ACHN (cell line): ENCODE data around the gene ADPRM.
A peak's percentile ranks its signal among the peaks of the same experiment; 100 is the strongest.
"Not testable (repeated sequence)": the region's sequence is repeated elsewhere in the genome, so short reads cannot be mapped to it uniquely, and the experiment has no call there.

Experiments used
- DNase-seq: peaks from one replicate; pipeline ENCODE4 v3.0.0-alpha.2; 2015
- in situ Hi-C: cut with HindIII; loops from 2 replicates; pipeline ENCODE4 v1.10.0; 2017; ENCODE audit warnings: low sequenced_read_pairs, low pct_ligation_motif_present, low pct_unique_long_range_greater_than_20kb

Gene ADPRM

DNA sequence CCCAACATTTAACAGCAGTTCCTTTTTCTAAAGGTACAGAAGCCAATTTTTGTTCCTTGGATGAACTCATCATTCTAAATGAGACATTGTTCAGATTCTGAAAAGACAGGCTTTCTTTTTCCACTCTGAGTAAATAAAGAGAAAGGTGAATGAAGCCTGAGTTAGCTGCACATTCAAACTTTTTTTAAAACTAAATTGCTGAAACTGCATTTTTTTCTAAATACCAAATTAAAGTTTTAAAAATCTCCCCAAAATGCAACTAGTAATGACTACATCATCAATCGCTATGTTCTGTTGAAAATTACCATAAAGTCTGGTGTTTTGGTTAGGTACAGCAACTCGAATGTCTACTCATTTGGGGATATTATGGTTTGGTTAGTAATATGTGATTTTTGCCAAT, 9.9 kb upstream of the ADPRM start:
- DNase-seq, result no peak
- in situ Hi-C loops, result no loop called here

DNA sequence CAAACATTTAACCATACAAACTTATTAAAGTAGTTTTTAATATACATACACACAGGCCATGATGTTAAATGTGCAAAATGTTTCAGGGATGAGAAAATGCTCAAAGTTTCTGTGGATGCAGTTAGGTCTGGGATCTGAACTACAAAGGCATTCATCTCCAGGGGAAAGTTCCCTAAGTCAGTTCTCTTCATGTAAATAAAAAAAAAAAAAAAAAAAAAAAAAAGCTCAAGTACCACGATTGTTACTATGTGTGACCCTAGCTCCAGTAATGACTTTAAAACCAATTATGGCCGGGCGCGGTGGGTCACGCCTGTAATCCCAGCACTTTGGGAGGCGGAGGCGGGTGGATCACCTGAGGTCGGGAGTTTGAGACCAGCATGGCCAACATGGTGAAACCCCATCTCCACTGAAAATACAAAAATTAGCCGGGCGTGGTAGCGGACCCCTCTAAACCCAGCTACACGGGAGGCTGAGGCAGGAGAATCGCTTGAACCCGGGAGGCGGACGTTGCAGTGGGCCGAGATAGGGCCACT, 1.5 kb upstream of the ADPRM start:
- in situ Hi-C loops, DNase-seq: not testable (repeated sequence)

DNA sequence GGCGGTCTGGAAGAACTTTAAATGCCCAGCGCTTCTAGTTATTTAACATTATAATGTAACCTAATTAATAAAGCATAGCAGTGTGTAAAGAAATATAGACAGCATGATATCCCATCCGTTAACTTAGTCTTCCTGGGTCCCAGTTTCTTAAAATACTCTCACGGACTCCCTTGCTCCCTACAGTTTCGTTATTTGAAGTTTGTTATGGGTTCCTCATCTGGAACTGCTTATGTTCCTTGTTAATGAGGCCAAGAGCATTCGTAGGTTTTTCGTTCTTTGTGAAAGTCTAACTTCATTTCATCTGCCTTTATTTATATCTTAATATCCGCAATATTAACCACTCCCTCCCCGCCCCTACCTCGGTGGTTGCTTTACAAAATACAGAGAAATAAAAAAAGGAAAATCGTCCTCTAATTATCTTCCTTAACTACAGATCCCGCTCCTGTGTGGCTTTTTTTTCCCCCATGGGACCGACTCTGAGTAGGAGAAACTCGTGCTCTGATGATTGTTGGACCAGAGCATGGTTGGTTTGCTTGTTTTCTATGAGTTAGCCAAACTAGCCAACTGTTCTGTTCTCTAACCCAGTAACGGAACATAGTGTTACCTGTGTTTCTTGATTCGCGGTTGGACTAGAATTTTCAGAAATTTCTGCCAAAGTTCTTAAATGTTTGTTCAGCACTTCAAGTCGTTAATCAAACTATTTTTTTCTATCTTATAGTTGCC, 863 bp downstream of the ADPRM start:
- in situ Hi-C loops, result no loop called here
- peak; percentile 19 for DNase-seq

DNA sequence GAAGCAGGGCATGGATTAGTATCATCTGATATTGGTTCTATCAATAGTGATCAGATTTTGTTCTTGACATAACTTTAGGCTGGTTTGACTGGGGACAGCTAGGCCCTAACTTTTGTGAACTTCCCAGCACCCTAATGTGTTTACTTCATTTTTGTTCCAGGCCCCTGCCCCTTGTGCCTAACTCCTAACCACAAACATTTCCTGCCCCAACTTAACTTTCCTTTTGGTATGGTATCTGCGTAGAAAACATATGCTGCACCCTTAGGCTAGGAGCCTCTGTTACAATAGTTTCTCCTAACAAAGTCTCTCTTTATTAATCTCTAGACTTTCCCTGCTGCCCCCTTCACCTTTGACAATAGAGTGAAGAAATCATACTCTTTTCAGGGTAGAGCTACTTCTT, 2.5 kb downstream of the ADPRM start:
- in situ Hi-C loops, result no loop called here
- no peak for DNase-seq

DNA sequence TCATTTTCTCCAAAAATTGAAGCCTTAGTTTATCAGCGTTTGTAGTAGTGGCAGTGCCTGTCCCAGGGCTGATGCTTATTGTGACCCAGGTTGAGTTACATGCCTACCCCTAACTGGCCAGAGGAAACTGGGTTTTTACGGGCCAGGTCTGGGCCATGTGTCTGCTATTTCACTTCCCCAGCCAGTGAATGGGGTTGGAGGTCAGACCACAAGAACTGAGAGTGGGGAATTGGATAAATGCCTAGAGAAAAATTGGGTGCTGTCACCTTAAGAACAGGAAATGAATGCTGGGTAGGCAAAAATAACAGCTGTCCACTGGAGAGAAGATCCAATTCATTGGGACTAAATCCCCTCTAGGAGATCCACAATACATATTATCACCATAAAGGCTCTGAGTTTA, 5.2 kb downstream of the ADPRM start:
- peak; percentile 6 for DNase-seq

DNA sequence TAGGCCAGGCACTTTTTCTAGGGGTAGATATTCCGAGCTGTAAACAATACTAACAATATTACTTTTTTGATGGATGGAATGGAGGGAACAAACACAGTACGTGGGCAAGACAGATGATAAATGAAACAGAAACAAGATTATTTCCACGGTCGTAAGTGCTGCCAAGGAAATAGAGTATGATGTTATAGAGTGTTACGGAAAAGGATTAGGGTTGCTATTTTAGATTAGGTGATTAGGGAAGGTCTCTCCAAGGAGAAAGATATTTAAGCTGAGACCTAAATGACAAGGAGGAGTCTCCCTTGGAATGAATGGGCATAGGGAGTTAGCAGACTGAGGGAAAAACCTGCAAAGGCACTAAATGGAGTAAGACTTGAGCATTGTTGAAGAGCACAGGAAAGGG, 8.3 kb downstream of the ADPRM start:
- in situ Hi-C loops, result no loop called here
- DNase-seq, result no peak

More for the DNA sequence above, 5.2 kb downstream of the ADPRM start:
- in situ Hi-C loops, result no loop called here

DNA sequence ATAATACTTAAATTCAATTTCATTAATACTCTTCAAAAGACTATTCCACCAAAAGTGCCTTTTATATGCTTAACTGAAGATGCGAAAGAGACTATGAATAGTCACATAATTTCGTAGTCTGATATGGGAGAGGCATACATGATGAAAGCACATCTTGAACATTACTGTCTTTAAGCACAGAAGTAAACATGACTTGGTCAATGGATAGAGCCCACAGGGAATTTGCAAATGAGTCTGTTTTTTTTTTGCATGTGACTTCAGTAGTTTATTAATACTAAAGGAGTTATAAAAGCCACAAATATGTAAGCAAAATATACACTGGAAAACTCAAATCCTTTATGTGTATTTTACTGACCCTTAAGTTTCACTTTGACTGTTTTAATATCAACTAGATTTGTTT, 15.9 kb downstream of the ADPRM start:
- no peak for DNase-seq
- in situ Hi-C loops, result no loop called here

GRCh38 chr17:10716218-10716617, 18.8 kb downstream of the ADPRM start:
- in situ Hi-C loops, result no loop called here
- no peak for DNase-seq

DNA sequence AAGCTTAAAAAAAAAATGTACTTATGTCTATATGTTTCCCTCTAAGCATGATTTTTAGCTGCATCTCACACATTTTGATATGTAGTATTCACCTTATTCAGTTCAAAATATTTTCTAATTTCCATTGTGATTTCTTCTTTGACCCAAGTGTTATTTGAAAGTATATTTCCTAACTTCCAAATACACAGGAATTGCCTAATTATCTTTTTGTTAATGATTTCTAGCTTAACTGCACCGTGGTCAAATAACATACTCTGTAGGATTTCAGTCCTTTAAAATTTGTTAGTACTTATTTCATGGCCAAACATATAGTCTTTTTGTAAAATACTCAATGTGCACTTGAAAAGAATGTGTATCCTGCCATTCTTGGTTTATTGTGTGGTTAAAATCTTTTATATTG, 21.2 kb downstream of the ADPRM start:
- in situ Hi-C loops, result no loop called here
- DNase-seq, result no peak

GRCh38 chr17:10724546-10725195, 27.3 kb downstream of the ADPRM start:
- no peak for DNase-seq
- in situ Hi-C loops, result no loop called here

GRCh38 chr17:10725262-10725661, 27.9 kb downstream of the ADPRM start:
- in situ Hi-C loops, result no loop called here
- DNase-seq, result no peak

DNA sequence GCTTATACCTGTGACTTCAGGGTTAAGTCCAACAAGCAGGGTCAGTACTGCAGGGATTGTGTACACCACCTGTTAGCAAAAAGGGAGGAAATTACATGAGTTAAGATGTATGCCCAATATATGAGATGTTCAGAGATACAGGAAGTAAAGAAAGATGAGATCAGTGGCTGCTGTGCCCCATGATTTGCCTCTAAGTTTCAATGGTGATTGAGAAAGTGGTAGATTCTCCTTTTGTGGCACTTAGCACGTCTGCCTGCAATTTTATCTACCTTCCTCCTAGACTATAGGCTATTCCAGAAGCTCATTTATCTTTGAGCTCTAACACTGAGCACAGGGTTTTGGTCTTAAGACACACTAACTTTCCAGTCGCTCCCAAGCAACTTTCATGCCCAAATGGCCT, 28.8 kb downstream of the ADPRM start:
- DNase-seq, result no peak

DNA sequence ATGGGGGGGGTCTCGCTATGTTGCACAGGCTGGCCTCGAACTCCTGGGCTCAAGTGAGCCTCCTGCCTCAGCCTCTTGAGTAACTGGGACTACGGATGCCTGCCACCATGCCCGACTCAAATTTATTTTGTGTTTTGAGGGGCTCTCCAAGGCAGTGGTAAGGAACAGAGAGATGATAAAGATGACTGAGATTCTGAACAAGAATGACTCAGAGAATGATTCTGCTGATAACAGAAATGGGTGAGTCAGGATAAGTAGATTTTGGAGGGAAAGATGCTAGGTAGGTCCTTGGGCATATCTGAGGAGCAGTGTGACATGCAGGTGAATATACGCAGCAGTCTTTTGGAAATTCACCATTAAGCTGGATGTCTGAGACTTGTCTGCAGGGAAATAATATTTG, 29.8 kb downstream of the ADPRM start:
- in situ Hi-C loops, result no loop called here

More for the DNA sequence above, 28.8 kb downstream of the ADPRM start:
- in situ Hi-C loops, result no loop called here

DNA sequence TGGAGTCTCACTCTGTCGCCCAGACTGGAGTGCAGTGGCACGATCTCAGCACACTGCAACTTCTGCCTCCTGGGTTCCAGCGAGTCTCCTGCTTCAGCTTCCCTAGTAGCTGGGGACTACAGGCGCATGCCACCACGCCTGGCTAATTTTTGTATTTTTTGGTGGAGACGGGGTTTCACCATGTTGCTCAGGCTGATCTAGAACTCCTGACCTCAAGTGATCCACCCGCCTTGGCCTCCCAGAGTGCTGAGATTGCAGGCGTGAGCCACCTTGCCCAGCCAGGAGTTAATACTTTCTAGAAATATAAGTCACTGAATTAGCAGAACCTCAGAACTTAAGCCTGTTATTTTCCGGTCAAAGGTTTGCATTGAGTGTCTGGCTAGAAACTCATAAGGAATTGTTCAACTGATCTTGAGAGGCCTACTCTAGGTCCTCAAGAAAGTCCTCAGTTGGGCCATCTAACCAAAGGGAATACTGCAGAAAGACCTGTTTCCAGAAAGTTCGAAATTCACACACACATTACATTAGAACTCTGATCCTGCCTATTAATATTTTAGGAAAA, 31.0 kb downstream of the ADPRM start:
- in situ Hi-C loops, result no loop called here
- no peak for DNase-seq

More for the DNA sequence above, 29.8 kb downstream of the ADPRM start:
- DNase-seq, result no peak

DNA sequence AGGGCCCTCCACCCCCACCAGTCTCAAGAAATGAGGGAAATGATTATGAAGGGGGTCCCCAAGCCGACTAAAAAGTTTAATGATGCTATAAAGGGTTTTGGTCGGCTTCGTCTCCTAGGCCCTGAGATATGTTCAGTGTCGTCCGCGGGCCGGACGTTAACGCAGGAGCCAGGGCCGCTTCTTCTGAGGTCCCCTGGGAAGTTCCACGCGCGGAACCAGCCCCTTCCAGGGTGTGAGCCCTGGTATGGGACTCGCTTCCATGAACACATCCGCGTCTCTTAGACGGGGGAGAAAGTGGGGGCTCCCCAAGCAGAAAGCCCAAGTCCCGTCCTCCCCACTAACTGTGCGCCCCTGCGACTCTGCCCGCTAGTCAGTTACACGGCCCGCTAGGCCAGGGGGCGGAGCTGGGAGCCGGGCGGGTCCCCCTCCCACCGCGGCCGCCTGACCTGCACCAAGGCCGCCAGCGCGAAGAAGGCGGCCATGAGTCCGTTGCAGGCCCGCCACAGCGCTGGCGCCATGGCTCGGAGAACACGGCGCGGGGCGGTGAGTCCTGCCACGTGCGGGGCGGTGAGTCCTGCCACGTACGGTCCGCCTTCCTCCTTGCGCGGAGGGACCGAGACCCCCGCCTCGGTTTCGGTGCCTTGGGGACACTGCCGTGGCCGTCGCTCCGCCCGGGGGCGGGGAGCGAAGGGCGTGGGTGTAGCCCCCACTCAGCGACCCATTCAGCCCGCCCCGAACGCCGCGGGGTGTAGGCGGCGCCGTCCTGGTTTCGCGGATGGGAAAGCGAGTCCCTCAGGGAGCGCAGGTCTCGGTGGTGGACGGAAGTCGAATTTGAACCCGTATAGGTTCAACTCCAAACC, 32.2 kb downstream of the ADPRM start, which contains the start of gene TMEM220:
TSS of gene TMEM220 (minus strand) at position 690 of the 860 bp plus-strand sequence. CDS start at position 518, 172 bp downstream.
- peak; percentile 54 for DNase-seq
- in situ Hi-C loops, result no loop called here

- in situ Hi-C loops, DNase-seq: not testable (repeated sequence)
Measured at GRCh38 chr17:10730247-10730646, 32.9 kb downstream of the ADPRM start.

GRCh38 chr17:10731408-10731879, 34.0 kb downstream of the ADPRM start:
- no peak for DNase-seq
- in situ Hi-C loops, result no loop called here

DNA sequence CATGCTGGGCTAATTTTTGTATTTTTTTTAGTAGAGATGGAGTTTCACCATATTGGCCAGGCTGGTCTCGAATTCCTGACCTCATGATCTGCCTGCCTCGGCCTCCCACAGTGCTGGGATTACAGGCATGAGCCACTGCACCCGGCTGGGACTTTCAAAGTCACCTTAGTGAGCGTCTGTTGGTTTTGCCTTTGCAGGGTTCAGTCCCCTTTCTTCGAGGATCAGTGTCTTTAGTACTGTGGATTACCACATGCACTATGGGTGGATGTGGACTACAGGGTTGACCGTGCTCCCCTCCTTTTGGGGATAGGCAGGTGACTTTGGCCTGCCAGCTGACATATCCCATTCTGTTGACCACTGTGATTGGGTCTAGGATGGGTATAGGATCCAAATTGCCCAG, 34.7 kb downstream of the ADPRM start:
- in situ Hi-C loops, DNase-seq: not testable (repeated sequence)
